OCI-LY7 (cell line): ENCODE measurements around the gene TRABD2B. TPM values are rescaled to one million over a fixed set of nuclear protein-coding genes. Genes with fewer than 3 reads are reported as not detected.

Source experiments
- BruUV-seq: library from RNA; stranded (reverse); fragments of 400-500 nt; replicated peaks from 2 replicates; lab custom pipeline; 2021; lab: Mats Ljungman, UMichigan
- CTCF ChIA-PET: fragments of 300-600 bp; sonication (Branson Sonifier 250); formaldehyde crosslinking; loops from one replicate; lab custom pipeline; 2022; ENCODE audit warnings: antibody characterized with exemption; ENCODE audit not compliant: unreplicated experiment; lab: Charles Lee
- POLR2A ChIA-PET: fragments of 300-600 bp; sonication (Branson Sonifier 250); formaldehyde crosslinking; loops from one replicate; lab custom pipeline; 2022; ENCODE audit warnings: antibody characterized with exemption; lab: Charles Lee
- DNase-seq: peaks from one replicate; pipeline ENCODE4 v3.0.0-alpha.2; 2015; ENCODE audit warnings: low spot score
- H2AFZ ChIP-seq: fragments of 200-600 bp; sonication (generic), shearing (Covaris generic); 2 replicates; pipeline ENCODE4 v1.6.1; 2014; ENCODE audit warnings: mild to moderate bottlenecking, antibody characterized with exemption, low read length, moderate library complexity
- H3K27ac ChIP-seq: fragments of 200-600 bp; sonication (generic); 2 replicates; pipeline ENCODE4 v1.5.1; 2014; ENCODE audit warnings: mixed run types, low read depth, mild to moderate bottlenecking, moderate library complexity, low read length, inconsistent platforms; ENCODE audit not compliant: poor library complexity, severe bottlenecking
- H3K36me3 ChIP-seq: fragments of 200-600 bp; sonication (generic); 2 replicates; pipeline ENCODE4 v1.6.1; 2014; ENCODE audit warnings: mild to moderate bottlenecking, antibody characterized with exemption, low read length, moderate library complexity, mixed read lengths; ENCODE audit not compliant: insufficient read depth
- H3K4me1 ChIP-seq: fragments of 200-600 bp; sonication (generic); 2 replicates; pipeline ENCODE4 v1.5.1; 2014; ENCODE audit warnings: mild to moderate bottlenecking, low read length; ENCODE audit not compliant: insufficient read depth, poor library complexity, severe bottlenecking
- H3K4me2 ChIP-seq: fragments of 200-600 bp; sonication (generic); 2 replicates; pipeline ENCODE4 v1.6.1; 2014; ENCODE audit warnings: mild to moderate bottlenecking, low read length
- H3K4me3 ChIP-seq: fragments of 200-600 bp; sonication (generic); 2 replicates; pipeline ENCODE4 v1.5.1; 2014; ENCODE audit warnings: mild to moderate bottlenecking, low read depth, low read length; ENCODE audit not compliant: poor library complexity, severe bottlenecking
- H3K79me2 ChIP-seq: fragments of 200-600 bp; sonication (generic); 2 replicates; pipeline ENCODE4 v1.6.1; 2016; ENCODE audit warnings: low read depth, mild to moderate bottlenecking, low read length, moderate library complexity, mixed read lengths; ENCODE audit not compliant: insufficient read depth
- H3K9me2 ChIP-seq: fragments of 200-600 bp; sonication (generic); 2 replicates; pipeline ENCODE4 v1.6.1; 2016; ENCODE audit warnings: mild to moderate bottlenecking, low read length, mixed read lengths; ENCODE audit not compliant: insufficient read depth
- H3K9me3 ChIP-seq: fragments of 200-600 bp; sonication (generic); 2 replicates; pipeline ENCODE4 v1.6.1; 2014; ENCODE audit warnings: mild to moderate bottlenecking, mixed run types, low read length, mixed read lengths
- H4K20me1 ChIP-seq: fragments of 200-600 bp; sonication (generic); 2 replicates; pipeline ENCODE4 v1.6.1; 2014; ENCODE audit warnings: mild to moderate bottlenecking, antibody characterized with exemption, low read length, moderate library complexity, mixed read lengths; ENCODE audit not compliant: insufficient read depth
- EZH2phosphoT487 ChIP-seq: fragments of 200-600 bp; sonication (generic); IDR thresholded peaks from 2 replicates; pipeline ENCODE4 v1.6.1; 2018; ENCODE audit warnings: low read depth, borderline replicate concordance, mild to moderate bottlenecking, mixed run types, antibody characterized with exemption, low read length, moderate library complexity, mixed read lengths
- intact Hi-C: fragments of 100-400 bp; cut with micrococcal nuclease; formaldehyde crosslinking; loops from one replicate; pipeline ENCODE4 v1.10.0; 2022; ENCODE audit not compliant: unreplicated experiment
- total RNA-seq, 2 experiments: library from RNA; depleted of rRNA in 1 of 2; stranded (reverse); fragments of >200 nt in 1 of 2; shearing (Covaris generic) in 1 of 2; gene quantifications; 2 replicates each; pipeline ENCODE4 v1.2.3, GENCODE V29; 2014 to 2022
- TF ChIP-seq, protein P1 (sequence below): fragments of 200-600 bp; sonication (generic); conservative IDR thresholded peaks from 2 replicates; pipeline ENCODE4 v1.5.1; 2014; ENCODE audit warnings: mild to moderate bottlenecking, antibody characterized with exemption, low read length, moderate library complexity, mixed read lengths

Gene TRABD2B
- total RNA-seq, 2 experiments from 2014 or later: not detected

DNA sequence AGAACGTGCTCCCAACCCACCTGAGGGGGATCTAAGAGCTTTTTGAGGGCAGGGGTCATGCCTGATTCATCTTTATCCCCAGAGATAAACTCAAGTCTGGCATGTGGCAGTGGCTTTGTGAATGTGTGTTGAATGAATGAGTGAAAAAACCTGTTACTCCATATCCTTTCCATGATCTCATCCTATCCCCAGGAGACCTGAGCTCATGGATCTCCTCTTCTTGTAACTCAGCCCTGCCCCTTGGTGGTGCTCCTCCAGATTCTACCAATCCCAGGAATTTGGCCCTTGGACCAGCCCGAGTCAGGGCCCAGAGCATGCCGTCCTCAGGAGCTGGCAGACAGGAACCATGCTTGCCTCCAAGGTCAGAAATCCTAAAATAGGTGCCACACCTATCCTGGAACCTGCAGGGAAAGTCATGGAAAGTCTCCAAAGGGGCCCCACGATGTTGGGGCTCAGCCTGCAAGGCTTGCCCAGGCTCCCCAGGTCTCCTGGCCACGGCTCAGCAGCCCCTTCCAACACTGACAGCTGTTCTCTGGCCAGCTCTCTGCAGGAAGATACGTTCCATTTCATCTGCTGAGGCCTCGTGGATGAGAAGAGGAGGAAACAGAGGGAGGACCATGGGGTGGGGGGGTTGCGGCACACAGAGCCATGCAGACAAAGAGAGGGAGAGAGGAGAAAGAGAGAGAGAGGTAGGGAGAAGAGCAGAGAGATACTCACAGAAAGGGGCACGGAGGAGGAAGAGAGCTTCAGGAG is 214.6 kb downstream of the TRABD2B start:
- Histone ChIP-seq H3K9me2 (no peaks in the 10 kb centered on the region), H3K36me3 (no peaks in the 10 kb centered on the region), H3K9me3 (no peaks in the 10 kb centered on the region), H3K27ac (no peak overlapping the region), H3K4me3 (no peak overlapping the region), H4K20me1 (no peaks in the 10 kb centered on the region), H3K4me1 (no peaks in the 10 kb centered on the region), H3K79me2 (no peaks in the 10 kb centered on the region), H2AFZ (no peak overlapping the region), H3K4me2 (no peak overlapping the region)
- TF ChIP-seq EZH2phosphoT487: no peak
- TF ChIP-seq, protein P1, sequence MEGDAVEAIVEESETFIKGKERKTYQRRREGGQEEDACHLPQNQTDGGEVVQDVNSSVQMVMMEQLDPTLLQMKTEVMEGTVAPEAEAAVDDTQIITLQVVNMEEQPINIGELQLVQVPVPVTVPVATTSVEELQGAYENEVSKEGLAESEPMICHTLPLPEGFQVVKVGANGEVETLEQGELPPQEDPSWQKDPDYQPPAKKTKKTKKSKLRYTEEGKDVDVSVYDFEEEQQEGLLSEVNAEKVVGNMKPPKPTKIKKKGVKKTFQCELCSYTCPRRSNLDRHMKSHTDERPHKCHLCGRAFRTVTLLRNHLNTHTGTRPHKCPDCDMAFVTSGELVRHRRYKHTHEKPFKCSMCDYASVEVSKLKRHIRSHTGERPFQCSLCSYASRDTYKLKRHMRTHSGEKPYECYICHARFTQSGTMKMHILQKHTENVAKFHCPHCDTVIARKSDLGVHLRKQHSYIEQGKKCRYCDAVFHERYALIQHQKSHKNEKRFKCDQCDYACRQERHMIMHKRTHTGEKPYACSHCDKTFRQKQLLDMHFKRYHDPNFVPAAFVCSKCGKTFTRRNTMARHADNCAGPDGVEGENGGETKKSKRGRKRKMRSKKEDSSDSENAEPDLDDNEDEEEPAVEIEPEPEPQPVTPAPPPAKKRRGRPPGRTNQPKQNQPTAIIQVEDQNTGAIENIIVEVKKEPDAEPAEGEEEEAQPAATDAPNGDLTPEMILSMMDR: no peak
- POLR2A ChIA-PET: no interaction called here
- no TSS peak for BruUV-seq
- CTCF ChIA-PET: no interaction called here
- no peak for DNase-seq
- intact Hi-C loops: no loop called here

DNA sequence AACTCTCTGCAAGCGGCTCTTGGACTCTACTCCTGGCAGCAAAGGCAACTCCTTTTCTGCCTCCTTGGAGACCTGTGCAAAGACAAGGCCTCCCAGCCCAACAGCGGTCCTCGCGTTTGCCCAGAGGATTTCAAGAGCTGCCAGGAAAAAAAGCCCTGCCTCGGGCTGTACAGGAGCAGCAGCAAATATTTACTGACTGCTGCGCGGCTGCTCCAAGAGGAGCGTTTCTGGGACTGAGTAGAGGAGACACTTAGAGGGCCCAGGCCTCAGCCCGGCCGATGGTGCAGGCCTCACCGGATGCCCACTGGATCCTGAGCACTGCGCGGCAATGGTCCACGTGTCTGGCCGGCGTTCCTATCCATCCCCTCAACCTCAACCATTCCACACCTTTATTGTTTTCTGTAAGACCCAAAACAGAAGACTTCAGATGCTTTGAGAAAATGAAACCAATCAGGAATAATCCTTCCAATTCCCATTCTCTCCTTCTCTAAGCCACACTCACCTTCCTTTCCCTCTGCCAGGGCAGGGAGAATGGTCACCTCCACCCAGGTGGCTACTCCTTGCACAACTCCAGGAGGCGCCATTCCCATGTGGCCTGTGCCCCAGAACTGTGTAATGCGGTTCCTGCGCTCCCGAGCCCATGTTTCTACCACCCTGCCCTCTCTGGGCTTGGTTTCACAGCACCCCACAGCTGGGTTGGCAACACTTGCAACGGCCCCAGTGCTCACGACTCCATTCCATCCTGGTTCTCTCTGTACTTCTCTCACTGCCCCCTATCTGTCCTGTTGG is 215.8 kb downstream of the TRABD2B start:
- ChIA-PET POLR2A (no interaction called here), CTCF (no interaction called here)
- no peaks in the 10 kb centered on the region for H3K36me3 ChIP-seq
- no peaks in the 10 kb centered on the region for H3K9me3 ChIP-seq
- no TSS peak for BruUV-seq
- intact Hi-C loops: no loop called here
- no peaks in the 10 kb centered on the region for H3K9me2 ChIP-seq
- no peaks in the 10 kb centered on the region for H3K4me1 ChIP-seq
- H3K4me3 ChIP-seq: no peak overlapping the region
- no peak overlapping the region for H3K27ac ChIP-seq
- no peak for DNase-seq
- no peak for TF ChIP-seq EZH2phosphoT487
- TF ChIP-seq, protein P1: no peak
- H3K79me2 ChIP-seq: no peaks in the 10 kb centered on the region
- H2AFZ ChIP-seq: no peak overlapping the region
- no peak overlapping the region for H3K4me2 ChIP-seq
- H4K20me1 ChIP-seq: no peaks in the 10 kb centered on the region
